WTC11 (cell line): ENCODE data around the gene GALNT16. TPM values are rescaled to one million over a fixed set of nuclear protein-coding genes. Genes with fewer than 3 reads are reported as not detected.
A peak's percentile ranks its signal among the peaks of the same experiment; 100 is the strongest.

ENCODE experiments used
- ATAC-seq: fragments of 200-7000 bp; cut with Tn5 transposase; 2 replicates; pipeline ENCODE4 v1.10.0; 2021; ENCODE audit warnings: mild to moderate bottlenecking, moderate library complexity
- CTCF ChIA-PET: fragments of 300-600 bp; sonication (Branson Sonifier 250); formaldehyde crosslinking; loops from one replicate; lab custom pipeline; 2021; ENCODE audit warnings: antibody characterized with exemption; lab: Charles Lee
- POLR2A ChIA-PET: fragments of 350-600 bp; sonication (Branson Sonifier 250); formaldehyde crosslinking; loops from one replicate; lab custom pipeline; 2021; ENCODE audit warnings: antibody characterized with exemption; lab: Charles Lee
- DNase-seq: peaks from one replicate; pipeline ENCODE4 v3.0.0; 2021; ENCODE audit warnings: low spot score
- H3K27ac Mint-ChIP-seq: 2 replicates; pipeline ENCODE4 v1.8.0; 2021; ENCODE audit warnings: mixed read lengths
- H3K27me3 Mint-ChIP-seq: 2 replicates; pipeline ENCODE4 v1.8.0; 2021; ENCODE audit warnings: low read depth, mild to moderate bottlenecking, moderate library complexity, mixed read lengths
- H3K36me3 Mint-ChIP-seq: 2 replicates; pipeline ENCODE4 v1.8.0; 2021; ENCODE audit warnings: mixed read lengths
- H3K4me1 Mint-ChIP-seq: 2 replicates; pipeline ENCODE4 v1.8.0; 2022; ENCODE audit warnings: mixed read lengths
- H3K4me3 Mint-ChIP-seq: 2 replicates; pipeline ENCODE4 v1.8.0; 2021; ENCODE audit warnings: mild to moderate bottlenecking, moderate library complexity, mixed read lengths
- H3K9me3 Mint-ChIP-seq: 2 replicates; pipeline ENCODE4 v1.8.0; 2021; ENCODE audit warnings: mixed read lengths
- IRF2 ChIP-seq: sonication (generic); formaldehyde crosslinking; IDR thresholded peaks from 2 replicates; pipeline ENCODE4 v1.8.0; 2022; ENCODE audit warnings: low read depth, missing genetic modification reagents, borderline replicate concordance
- NFATC4 ChIP-seq: fragments of 250-450 bp; sonication (Bioruptor Pico); IDR thresholded peaks from 2 replicates; pipeline ENCODE4 v1.9.0; 2021; ENCODE audit warnings: mild to moderate bottlenecking
- SP1 ChIP-seq: sonication (generic); formaldehyde crosslinking; conservative IDR thresholded peaks from 2 replicates; pipeline ENCODE4 v1.8.1; 2022; ENCODE audit warnings: missing genetic modification reagents
- ZNF138 ChIP-seq: sonication (generic); formaldehyde crosslinking; conservative IDR thresholded peaks from 2 replicates; pipeline ENCODE4 v1.8.1; 2022; ENCODE audit warnings: mild to moderate bottlenecking, moderate library complexity, missing genetic modification reagents
- ZNF416 ChIP-seq: fragments of 250-450 bp; sonication (Bioruptor Pico); IDR thresholded peaks from 2 replicates; pipeline ENCODE4 v1.9.0; 2021; ENCODE audit warnings: mild to moderate bottlenecking, inconsistent platforms
- total RNA-seq: library from RNA; stranded (reverse); gene quantifications from 3 replicates; pipeline ENCODE4 v1.2.3, GENCODE V29; 2021
- TF ChIP-seq, protein P1 (sequence below): fragments of 250-450 bp; sonication (Bioruptor Pico); IDR thresholded peaks from 2 replicates; pipeline ENCODE4 v2.1.2; 2022; ENCODE audit warnings: mild to moderate bottlenecking, moderate library complexity
- TF ChIP-seq, protein P2 (sequence below): fragments of 250-450 bp; sonication (Bioruptor Pico); conservative IDR thresholded peaks from 2 replicates; pipeline ENCODE4 v1.9.0; 2021; ENCODE audit warnings: mild to moderate bottlenecking
- TF ChIP-seq, protein P3 (sequence below): sonication (generic); formaldehyde crosslinking; IDR thresholded peaks from 2 replicates; pipeline ENCODE4 v1.8.0; 2023; ENCODE audit warnings: missing genetic modification reagents, mild to moderate bottlenecking, borderline replicate concordance
- TF ChIP-seq, protein P4 (sequence below): sonication (generic); formaldehyde crosslinking; IDR thresholded peaks from 2 replicates; pipeline ENCODE4 v1.8.1; 2023; ENCODE audit warnings: mild to moderate bottlenecking, missing genetic modification reagents, borderline replicate concordance
- TF ChIP-seq, protein P5 (sequence below): sonication (generic); formaldehyde crosslinking; IDR thresholded peaks from 2 replicates; pipeline ENCODE4 v1.8.1; 2023; ENCODE audit warnings: mild to moderate bottlenecking, moderate library complexity, missing genetic modification reagents

Gene GALNT16
- total RNA-seq, 1 experiment from 2014 or later, result 4.5 TPM

DNA sequence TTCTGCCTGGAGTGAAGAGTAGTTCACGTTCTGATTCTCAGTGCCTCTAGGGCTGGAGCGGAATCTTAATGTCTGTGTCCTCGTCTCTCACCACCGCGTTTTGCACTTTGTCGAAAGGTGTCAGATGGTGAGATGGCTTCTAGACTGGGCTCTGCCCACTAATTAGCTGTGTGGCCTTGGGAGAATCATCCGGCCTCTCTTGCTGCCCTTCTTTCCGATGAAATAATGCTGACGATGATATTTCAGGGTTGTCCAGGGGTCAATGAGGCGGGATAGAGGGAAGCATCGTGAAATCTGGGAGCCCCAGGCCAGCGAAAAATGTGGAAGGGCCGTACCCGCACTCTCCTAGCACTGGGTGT, 811 bp upstream of the GALNT16 start (continued):
- TF ChIP-seq, protein P1, sequence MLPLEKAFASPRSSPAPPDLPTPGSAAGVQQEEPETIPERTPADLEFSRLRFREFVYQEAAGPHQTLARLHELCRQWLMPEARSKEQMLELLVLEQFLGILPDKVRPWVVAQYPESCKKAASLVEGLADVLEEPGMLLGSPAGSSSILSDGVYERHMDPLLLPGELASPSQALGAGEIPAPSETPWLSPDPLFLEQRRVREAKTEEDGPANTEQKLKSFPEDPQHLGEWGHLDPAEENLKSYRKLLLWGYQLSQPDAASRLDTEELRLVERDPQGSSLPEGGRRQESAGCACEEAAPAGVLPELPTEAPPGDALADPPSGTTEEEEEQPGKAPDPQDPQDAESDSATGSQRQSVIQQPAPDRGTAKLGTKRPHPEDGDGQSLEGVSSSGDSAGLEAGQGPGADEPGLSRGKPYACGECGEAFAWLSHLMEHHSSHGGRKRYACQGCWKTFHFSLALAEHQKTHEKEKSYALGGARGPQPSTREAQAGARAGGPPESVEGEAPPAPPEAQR, result no peak
- no peak for TF ChIP-seq ZNF138 (CRISPR knock-in tag)
- no peak for TF ChIP-seq NFATC4 (CRISPR knock-in tag)
- no peak for TF ChIP-seq ZNF416
- TF ChIP-seq, protein P2, sequence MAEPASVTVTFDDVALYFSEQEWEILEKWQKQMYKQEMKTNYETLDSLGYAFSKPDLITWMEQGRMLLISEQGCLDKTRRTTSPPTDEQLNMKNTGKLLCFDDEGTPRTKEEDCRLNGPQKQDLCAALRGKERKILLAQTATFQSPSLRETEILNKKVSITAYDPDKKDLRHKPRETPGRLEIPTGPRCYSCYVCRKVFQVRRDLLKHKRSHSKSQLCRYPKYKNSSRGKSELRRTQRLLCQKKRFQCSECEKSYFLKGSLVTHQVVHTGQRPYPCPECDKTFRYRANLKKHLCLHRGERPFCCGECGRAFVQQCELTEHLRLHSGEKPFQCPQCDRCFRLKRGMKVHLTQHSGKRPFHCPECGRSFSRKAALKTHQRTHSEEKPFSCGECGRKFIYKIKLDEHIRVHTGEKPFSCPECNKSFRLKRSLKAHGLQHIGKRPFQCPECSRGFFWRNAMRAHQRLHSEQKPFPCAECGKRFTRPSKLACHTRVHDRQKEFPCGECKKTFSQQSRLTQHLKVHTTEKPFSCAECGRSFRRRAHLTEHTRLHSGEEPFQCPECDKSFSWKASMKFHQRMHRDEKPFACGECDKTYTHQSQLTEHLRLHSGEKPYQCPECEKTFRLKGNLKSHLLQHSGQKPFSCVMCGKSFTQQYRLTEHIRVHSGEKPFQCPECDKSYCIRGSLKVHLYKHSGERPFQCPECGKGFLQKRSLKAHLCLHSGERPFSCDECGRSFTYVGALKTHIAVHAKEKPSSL (CRISPR knock-in tag), result no peak

DNA sequence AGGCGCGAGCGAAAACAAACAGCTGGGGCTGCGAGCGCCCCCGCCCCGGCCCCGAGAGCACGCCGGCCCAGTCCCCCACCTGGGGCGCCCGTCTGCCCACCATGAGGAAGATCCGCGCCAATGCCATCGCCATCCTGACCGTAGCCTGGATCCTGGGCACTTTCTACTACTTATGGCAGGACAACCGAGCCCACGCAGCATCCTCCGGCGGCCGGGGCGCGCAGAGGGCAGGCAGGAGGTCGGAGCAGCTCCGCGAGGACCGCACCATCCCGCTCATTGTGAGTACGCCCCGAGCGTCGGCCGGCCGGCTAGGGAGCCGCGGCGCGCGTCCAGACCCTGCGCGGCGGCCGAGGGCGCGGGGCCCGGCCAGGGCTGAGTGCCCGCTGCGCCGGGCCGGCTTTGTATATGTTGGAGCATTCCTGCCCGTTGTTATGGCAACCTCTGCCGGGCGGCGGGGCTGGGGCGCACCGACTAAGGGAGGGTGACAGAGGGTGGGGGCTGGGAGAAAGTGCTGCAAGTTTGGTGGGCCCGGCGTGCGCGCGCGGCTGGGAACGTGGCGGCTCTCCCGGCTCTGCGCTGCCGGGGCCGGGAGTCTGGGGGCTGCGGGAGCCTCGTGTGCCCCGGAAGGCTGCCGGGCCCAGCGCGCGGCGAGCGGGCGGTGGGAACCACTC, 367 bp downstream of the GALNT16 start:
- ChIA-PET CTCF (interaction anchor here (0.5 to 5.7 kb wide), 32 partner anchors 7 to 362 kb away, joined by 3 to 56 read pairs (median 5); partner anchors contain the start of genes DCAF5, ERH and EXD2), POLR2A (interaction anchor here (0.6 to 1.1 kb wide), 2 partner anchors 11 to 138 kb away, joined by 4 to 5 read pairs; partner anchors contain the start of genes ERH and SLC39A9)
- TF ChIP-seq IRF2 (CRISPR knock-in tag) (no peak), SP1 (CRISPR knock-in tag) (0 out of 2 replicates have a peak, but pooled peaks have one; percentile 19)
- TF ChIP-seq, protein P3, sequence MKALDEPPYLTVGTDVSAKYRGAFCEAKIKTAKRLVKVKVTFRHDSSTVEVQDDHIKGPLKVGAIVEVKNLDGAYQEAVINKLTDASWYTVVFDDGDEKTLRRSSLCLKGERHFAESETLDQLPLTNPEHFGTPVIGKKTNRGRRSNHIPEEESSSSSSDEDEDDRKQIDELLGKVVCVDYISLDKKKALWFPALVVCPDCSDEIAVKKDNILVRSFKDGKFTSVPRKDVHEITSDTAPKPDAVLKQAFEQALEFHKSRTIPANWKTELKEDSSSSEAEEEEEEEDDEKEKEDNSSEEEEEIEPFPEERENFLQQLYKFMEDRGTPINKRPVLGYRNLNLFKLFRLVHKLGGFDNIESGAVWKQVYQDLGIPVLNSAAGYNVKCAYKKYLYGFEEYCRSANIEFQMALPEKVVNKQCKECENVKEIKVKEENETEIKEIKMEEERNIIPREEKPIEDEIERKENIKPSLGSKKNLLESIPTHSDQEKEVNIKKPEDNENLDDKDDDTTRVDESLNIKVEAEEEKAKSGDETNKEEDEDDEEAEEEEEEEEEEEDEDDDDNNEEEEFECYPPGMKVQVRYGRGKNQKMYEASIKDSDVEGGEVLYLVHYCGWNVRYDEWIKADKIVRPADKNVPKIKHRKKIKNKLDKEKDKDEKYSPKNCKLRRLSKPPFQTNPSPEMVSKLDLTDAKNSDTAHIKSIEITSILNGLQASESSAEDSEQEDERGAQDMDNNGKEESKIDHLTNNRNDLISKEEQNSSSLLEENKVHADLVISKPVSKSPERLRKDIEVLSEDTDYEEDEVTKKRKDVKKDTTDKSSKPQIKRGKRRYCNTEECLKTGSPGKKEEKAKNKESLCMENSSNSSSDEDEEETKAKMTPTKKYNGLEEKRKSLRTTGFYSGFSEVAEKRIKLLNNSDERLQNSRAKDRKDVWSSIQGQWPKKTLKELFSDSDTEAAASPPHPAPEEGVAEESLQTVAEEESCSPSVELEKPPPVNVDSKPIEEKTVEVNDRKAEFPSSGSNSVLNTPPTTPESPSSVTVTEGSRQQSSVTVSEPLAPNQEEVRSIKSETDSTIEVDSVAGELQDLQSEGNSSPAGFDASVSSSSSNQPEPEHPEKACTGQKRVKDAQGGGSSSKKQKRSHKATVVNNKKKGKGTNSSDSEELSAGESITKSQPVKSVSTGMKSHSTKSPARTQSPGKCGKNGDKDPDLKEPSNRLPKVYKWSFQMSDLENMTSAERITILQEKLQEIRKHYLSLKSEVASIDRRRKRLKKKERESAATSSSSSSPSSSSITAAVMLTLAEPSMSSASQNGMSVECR (CRISPR knock-in tag), result 0 out of 2 replicates have a peak, but pooled peaks have one; percentile 59
- TF ChIP-seq, protein P4, sequence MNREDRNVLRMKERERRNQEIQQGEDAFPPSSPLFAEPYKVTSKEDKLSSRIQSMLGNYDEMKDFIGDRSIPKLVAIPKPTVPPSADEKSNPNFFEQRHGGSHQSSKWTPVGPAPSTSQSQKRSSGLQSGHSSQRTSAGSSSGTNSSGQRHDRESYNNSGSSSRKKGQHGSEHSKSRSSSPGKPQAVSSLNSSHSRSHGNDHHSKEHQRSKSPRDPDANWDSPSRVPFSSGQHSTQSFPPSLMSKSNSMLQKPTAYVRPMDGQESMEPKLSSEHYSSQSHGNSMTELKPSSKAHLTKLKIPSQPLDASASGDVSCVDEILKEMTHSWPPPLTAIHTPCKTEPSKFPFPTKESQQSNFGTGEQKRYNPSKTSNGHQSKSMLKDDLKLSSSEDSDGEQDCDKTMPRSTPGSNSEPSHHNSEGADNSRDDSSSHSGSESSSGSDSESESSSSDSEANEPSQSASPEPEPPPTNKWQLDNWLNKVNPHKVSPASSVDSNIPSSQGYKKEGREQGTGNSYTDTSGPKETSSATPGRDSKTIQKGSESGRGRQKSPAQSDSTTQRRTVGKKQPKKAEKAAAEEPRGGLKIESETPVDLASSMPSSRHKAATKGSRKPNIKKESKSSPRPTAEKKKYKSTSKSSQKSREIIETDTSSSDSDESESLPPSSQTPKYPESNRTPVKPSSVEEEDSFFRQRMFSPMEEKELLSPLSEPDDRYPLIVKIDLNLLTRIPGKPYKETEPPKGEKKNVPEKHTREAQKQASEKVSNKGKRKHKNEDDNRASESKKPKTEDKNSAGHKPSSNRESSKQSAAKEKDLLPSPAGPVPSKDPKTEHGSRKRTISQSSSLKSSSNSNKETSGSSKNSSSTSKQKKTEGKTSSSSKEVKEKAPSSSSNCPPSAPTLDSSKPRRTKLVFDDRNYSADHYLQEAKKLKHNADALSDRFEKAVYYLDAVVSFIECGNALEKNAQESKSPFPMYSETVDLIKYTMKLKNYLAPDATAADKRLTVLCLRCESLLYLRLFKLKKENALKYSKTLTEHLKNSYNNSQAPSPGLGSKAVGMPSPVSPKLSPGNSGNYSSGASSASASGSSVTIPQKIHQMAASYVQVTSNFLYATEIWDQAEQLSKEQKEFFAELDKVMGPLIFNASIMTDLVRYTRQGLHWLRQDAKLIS (CRISPR knock-in tag), result no peak
- TF ChIP-seq, protein P5, sequence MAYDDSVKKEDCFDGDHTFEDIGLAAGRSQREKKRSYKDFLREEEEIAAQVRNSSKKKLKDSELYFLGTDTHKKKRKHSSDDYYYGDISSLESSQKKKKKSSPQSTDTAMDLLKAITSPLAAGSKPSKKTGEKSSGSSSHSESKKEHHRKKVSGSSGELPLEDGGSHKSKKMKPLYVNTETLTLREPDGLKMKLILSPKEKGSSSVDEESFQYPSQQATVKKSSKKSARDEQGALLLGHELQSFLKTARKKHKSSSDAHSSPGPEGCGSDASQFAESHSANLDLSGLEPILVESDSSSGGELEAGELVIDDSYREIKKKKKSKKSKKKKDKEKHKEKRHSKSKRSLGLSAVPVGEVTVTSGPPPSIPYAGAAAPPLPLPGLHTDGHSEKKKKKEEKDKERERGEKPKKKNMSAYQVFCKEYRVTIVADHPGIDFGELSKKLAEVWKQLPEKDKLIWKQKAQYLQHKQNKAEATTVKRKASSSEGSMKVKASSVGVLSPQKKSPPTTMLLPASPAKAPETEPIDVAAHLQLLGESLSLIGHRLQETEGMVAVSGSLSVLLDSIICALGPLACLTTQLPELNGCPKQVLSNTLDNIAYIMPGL (CRISPR knock-in tag), result peak; percentile 7; the same call in 1 of the 2 replicates

More for the DNA sequence above, 367 bp downstream of the GALNT16 start:
- H3K27me3 Mint-ChIP-seq, result peaks cover 57% of the 10 kb centered on the region
- peaks cover 21% of the 10 kb centered on the region for H3K4me1 Mint-ChIP-seq
- peak overlapping the region; percentile 79 for H3K4me3 Mint-ChIP-seq
- no peak overlapping the region for H3K27ac Mint-ChIP-seq
- ATAC-seq (peak; percentile 35), DNase-seq (peak; percentile 76)
- H3K36me3 Mint-ChIP-seq, result no peaks in the 10 kb centered on the region
- no peaks in the 10 kb centered on the region for H3K9me3 Mint-ChIP-seq
